GM06990 (cell line): Measurements from ENCODE around the gene SENP1.

Experiments
- DNase-seq: peaks from one replicate; pipeline ENCODE4 v3.0.0-alpha.2; 2011; ENCODE audit not compliant: insufficient read length; ENCODE audit errors: extremely low read depth
- H3K27me3 ChIP-seq: replicated peaks from 2 replicates; pipeline ENCODE4 v1.6.0; 2011; ENCODE audit warnings: low read length; ENCODE audit not compliant: control insufficient read depth, insufficient read depth
- H3K36me3 ChIP-seq: 2 replicates; pipeline ENCODE4 v1.5.1; 2011; ENCODE audit warnings: low read length; ENCODE audit not compliant: control insufficient read depth, insufficient read depth
- H3K4me3 ChIP-seq: replicated peaks from 2 replicates; pipeline ENCODE4 v1.5.1; 2011; ENCODE audit warnings: low read depth, mild to moderate bottlenecking, control low read depth, low read length
- CTCF ChIP-seq: IDR thresholded peaks from 2 replicates; pipeline ENCODE4 v1.5.1; 2011; ENCODE audit warnings: low read length, control low read depth, mild to moderate bottlenecking, inconsistent platforms; ENCODE audit not compliant: insufficient read depth, poor library complexity, severe bottlenecking

The SENP1 gene

GRCh38 chr12:48043771-48044170 lies 62.1 kb downstream of the SENP1 start:
- Histone ChIP-seq H3K4me3 (no peak overlapping the region), H3K27me3 (no peaks in the 10 kb centered on the region), H3K36me3 (peaks cover 11% of the 10 kb centered on the region)
- TF ChIP-seq CTCF, result no peak
- DNase-seq, result no peak

- Histone ChIP-seq H3K4me3 (no peak overlapping the region), H3K36me3 (peaks cover 9% of the 10 kb centered on the region), H3K27me3 (no peaks in the 10 kb centered on the region)
- no peak for DNase-seq
- TF ChIP-seq CTCF, result no peak
Measured at GRCh38 chr12:48041591-48042423, 64.1 kb downstream of the SENP1 start.

- DNase-seq, result no peak
Measured at GRCh38 chr12:48040354-48040753, 65.5 kb downstream of the SENP1 start.

GRCh38 chr12:48039151-48039550 lies 66.7 kb downstream of the SENP1 start:
- peaks cover 2% of the 10 kb centered on the region; the same call in 1 of the 2 replicates for H3K36me3 ChIP-seq
- no peaks in the 10 kb centered on the region for H3K27me3 ChIP-seq
- no peak for DNase-seq
- no peak for TF ChIP-seq CTCF
- H3K4me3 ChIP-seq, result no peak overlapping the region

More at GRCh38 chr12:48040354-48040753, 65.5 kb downstream of the SENP1 start:
- peaks cover 9% of the 10 kb centered on the region for H3K36me3 ChIP-seq
- no peaks in the 10 kb centered on the region for H3K27me3 ChIP-seq
- no peak for TF ChIP-seq CTCF
- H3K4me3 ChIP-seq, result no peak overlapping the region

- Histone ChIP-seq H3K4me3 (no peak overlapping the region), H3K27me3 (no peaks in the 10 kb centered on the region), H3K36me3 (peaks cover 2% of the 10 kb centered on the region; the same call in 1 of the 2 replicates)
- no peak for TF ChIP-seq CTCF
- DNase-seq, result no peak
Measured at GRCh38 chr12:48038085-48038484, 67.8 kb downstream of the SENP1 start.
